Measurements from ENCODE around the gene RASAL1. TPM values are rescaled to one million over a fixed set of nuclear protein-coding genes. Genes with fewer than 3 reads are reported as not detected.

The RASAL1 gene
- total RNA-seq, 4 donors from 2014 or later = not detected

GRCh38 chr12:113096675-113097461 lies 38.7 kb downstream of the RASAL1 start:
- no peak for TF ChIP-seq CTCF (IDR thresholded peaks at IDR 0.05)
- DNase-seq (ENCODE audit: low spot score) = no peak
- ATAC-seq (ENCODE audit: low FRiP score) = no peak

- ATAC-seq (ENCODE audit: low FRiP score) = no peak
- TF ChIP-seq CTCF (IDR thresholded peaks at IDR 0.05) = no peak
Measured at GRCh38 chr12:113095405-113095804, 40.2 kb downstream of the RASAL1 start.

GRCh38 chr12:113094738-113095137 lies 40.8 kb downstream of the RASAL1 start:
- DNase-seq (ENCODE audit: low spot score) = no peak
- no peak for ATAC-seq (ENCODE audit: low FRiP score)
- TF ChIP-seq CTCF (IDR thresholded peaks at IDR 0.05) = no peak

More at GRCh38 chr12:113095405-113095804, 40.2 kb downstream of the RASAL1 start:
- DNase-seq (ENCODE audit: low spot score) = no peak

GRCh38 chr12:113093409-113094101 lies 42.0 kb downstream of the RASAL1 start:
- TF ChIP-seq CTCF (IDR thresholded peaks at IDR 0.05) = no peak

GRCh38 chr12:113092607-113093408 lies 42.8 kb downstream of the RASAL1 start:
- TF ChIP-seq CTCF (IDR thresholded peaks at IDR 0.05) = no peak
- DNase-seq (ENCODE audit: low spot score) (no peak), ATAC-seq (ENCODE audit: low FRiP score) (no peak)

More at GRCh38 chr12:113093409-113094101, 42.0 kb downstream of the RASAL1 start:
- DNase-seq (ENCODE audit: low spot score) (no peak), ATAC-seq (ENCODE audit: low FRiP score) (no peak)

- DNase-seq (ENCODE audit: low spot score) (no peak), ATAC-seq (ENCODE audit: low FRiP score) (no peak)
- no peak for TF ChIP-seq CTCF (IDR thresholded peaks at IDR 0.05)
Measured at GRCh38 chr12:113091506-113091905, 44.1 kb downstream of the RASAL1 start.

Measured in omental fat pad (tissue), 4 donors.